ENCODE results near the gene FOXF1.
A peak's percentile ranks its signal among the peaks of the same experiment; 100 is the strongest.

Gene FOXF1

GRCh38 chr16:86557587-86557986, 47.3 kb downstream of the FOXF1 start:
- POLR2A ChIA-PET (ENCODE audit: low non-redundant PET) = no interaction called here
- no peak overlapping the region for H3K27ac ChIP-seq
- no peak for TF ChIP-seq CTCF (conservative IDR thresholded peaks at IDR 0.05; ENCODE audit: low read depth)
- DNase-seq (ENCODE audit: low spot score) = no peak
- CTCF ChIA-PET = no interaction called here

- ChIA-PET CTCF (interaction anchor here (0.6 kb wide), 1 partner anchor 773 kb away, joined by 3 read pairs; no protein-coding TSS in a partner anchor), POLR2A (ENCODE audit: low non-redundant PET) (no interaction called here)
- no peak for TF ChIP-seq CTCF (conservative IDR thresholded peaks at IDR 0.05; ENCODE audit: low read depth)
- no peak for DNase-seq (ENCODE audit: low spot score)
- no peak overlapping the region for H3K27ac ChIP-seq
Measured at GRCh38 chr16:86558355-86559193, 48.2 kb downstream of the FOXF1 start.

- TF ChIP-seq CTCF (conservative IDR thresholded peaks at IDR 0.05; ENCODE audit: low read depth) = no peak
- CTCF ChIA-PET = no interaction called here
- POLR2A ChIA-PET (ENCODE audit: low non-redundant PET) = no interaction called here
- DNase-seq (ENCODE audit: low spot score) = no peak
- H3K27ac ChIP-seq = no peak overlapping the region
Measured at GRCh38 chr16:86559802-86560305, 49.5 kb downstream of the FOXF1 start.

GRCh38 chr16:86562356-86562755, 52.0 kb downstream of the FOXF1 start:
- H3K27ac ChIP-seq = no peak overlapping the region
- CTCF ChIA-PET = interaction anchor here (0.6 to 0.7 kb wide), 2 partner anchors 500 to 717 kb away, joined by 4 read pairs; no protein-coding TSS in a partner anchor
- DNase-seq (ENCODE audit: low spot score) = no peak
- POLR2A ChIA-PET (ENCODE audit: low non-redundant PET) = no interaction called here
- TF ChIP-seq CTCF (conservative IDR thresholded peaks at IDR 0.05; ENCODE audit: low read depth) = no peak

- ChIA-PET POLR2A (ENCODE audit: low non-redundant PET) (no interaction called here), CTCF (interaction anchor here (0.6 to 2.4 kb wide), 17 partner anchors 9 to 1072 kb away, joined by 3 to 39 read pairs (median 4); partner anchors contain the start of gene C16orf95)
- peak; percentile 76 for DNase-seq (ENCODE audit: low spot score)
- TF ChIP-seq CTCF (conservative IDR thresholded peaks at IDR 0.05; ENCODE audit: low read depth) = peak; percentile 100
- peak overlapping the region; percentile 44 for H3K27ac ChIP-seq
Measured at GRCh38 chr16:86563469-86564345, 53.4 kb downstream of the FOXF1 start.
